ENCODE results near the gene SMCO1. TPM values are rescaled to one million over a fixed set of nuclear protein-coding genes. Genes with fewer than 3 reads are reported as not detected.

Gene SMCO1
- total and polyA plus RNA-seq, 2 of the 4 experiments (the other 2 are of a cell fraction) = not detected

DNA sequence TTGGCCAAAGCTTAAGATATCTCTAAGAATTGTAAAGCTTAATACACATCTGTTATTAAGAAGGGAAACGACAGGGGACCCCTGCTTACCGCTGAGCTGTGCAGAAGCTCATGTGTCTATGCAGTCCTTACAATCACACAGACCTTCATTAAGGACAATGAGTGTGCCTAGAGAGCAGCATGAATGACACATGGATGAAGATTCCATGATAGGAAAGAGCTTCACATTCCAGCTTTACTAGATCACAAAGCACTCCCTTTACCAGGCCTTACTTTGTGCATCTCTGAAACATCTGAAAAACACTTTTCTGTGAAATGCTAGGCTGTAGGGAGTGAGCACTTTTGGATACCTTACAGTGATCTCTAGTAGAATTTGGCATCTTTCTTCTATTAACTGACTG is 43.6 kb downstream of the SMCO1 start:
- Histone ChIP-seq H4K91ac (ENCODE audit: insufficient read depth, low read depth, low read length) (no peak overlapping the region), H3K9me3 (ENCODE audit: control insufficient read depth, insufficient read depth, low read length) (no peaks in the 10 kb centered on the region), H3K4ac (ENCODE audit: low read depth, low read length) (no peak overlapping the region), H2AK5ac (ENCODE audit: low read depth, low read length) (no peak overlapping the region), H4K8ac (ENCODE audit: low read depth in 2 of 2, low read length in 2 of 2) (no peak overlapping the region), H2AFZ (replicated peaks; ENCODE audit: low read length, poor library complexity) (no peak overlapping the region), H2BK120ac (ENCODE audit: low read depth, low read length) (no peak overlapping the region), H3K18ac (ENCODE audit: low read depth, low read length) (no peak overlapping the region), H3K4me3 (ENCODE audit: insufficient read depth, low read depth, low read length) (no peak overlapping the region), H3K9me1 (ENCODE audit: insufficient read depth, low read length) (peaks cover 4% of the 10 kb centered on the region), H3K36me3 (ENCODE audit: control insufficient read depth, insufficient read depth, low read length) (peaks cover 13% of the 10 kb centered on the region), H2AK9ac (replicated peaks; ENCODE audit: low read depth, low read length, poor library complexity) (no peak overlapping the region), H3K4me1 (ENCODE audit: control insufficient read depth, insufficient read depth, low read length) (no peaks in the 10 kb centered on the region), H3K4me2 (ENCODE audit: low read depth, low read length) (no peak overlapping the region), H3K23ac (ENCODE audit: low read depth, low read length) (no peak overlapping the region), H3K56ac (ENCODE audit: extremely low read depth, insufficient read depth, low read length) (no peak overlapping the region), H3K9ac (ENCODE audit: low read depth, low read length) (no peak overlapping the region), H4K5ac (ENCODE audit: low read depth, low read length) (no peak overlapping the region), H4K20me1 (ENCODE audit: insufficient read depth, low read length) (no peaks in the 10 kb centered on the region), H3K27ac (ENCODE audit: insufficient read depth, low read length) (no peak overlapping the region), H2BK5ac (ENCODE audit: low read depth, low read length, poor library complexity, severe bottlenecking) (no peak overlapping the region), H3K79me1 (ENCODE audit: low read depth in 1 of 2, low read length in 2 of 2) (peaks cover 11 to 21% of the 10 kb centered on the region in 2 experiments; a peak in 3 of 4 replicates), H2BK15ac (ENCODE audit: low read depth, low read length) (no peak overlapping the region), H3K27me3 (ENCODE audit: control insufficient read depth, insufficient read depth, low read length) (no peaks in the 10 kb centered on the region), H2BK20ac (ENCODE audit: low read depth, low read length) (no peak overlapping the region), H3K14ac (replicated peaks; ENCODE audit: low read depth, low read length) (no peak overlapping the region)
- CTCF ChIA-PET = no interaction called here
- no CpG with 5 or more reads among the region's 2 CpGs for WGBS, 2 experiments (ENCODE audit: extremely low coverage in 2 of 2, insufficient read length in 1 of 2)
- dilution Hi-C loops (cut with HindIII; ENCODE audit: low sequenced_read_pairs, unreplicated experiment) (no loop called here), in situ Hi-C loops (cut with MboI; ENCODE audit: low sequenced_read_pairs) (no loop called here), intact Hi-C loops (cut with micrococcal nuclease) (no loop called here)
- peak; percentile 71 for ATAC-seq (ENCODE audit: low read depth)
- POLR2A ChIA-PET (ENCODE audit: unreplicated experiment) = interaction anchor here (0.6 kb wide), 1 partner anchor 201 kb away, joined by 5 read pairs; no protein-coding TSS in a partner anchor
- TF ChIP-seq, protein P1, sequence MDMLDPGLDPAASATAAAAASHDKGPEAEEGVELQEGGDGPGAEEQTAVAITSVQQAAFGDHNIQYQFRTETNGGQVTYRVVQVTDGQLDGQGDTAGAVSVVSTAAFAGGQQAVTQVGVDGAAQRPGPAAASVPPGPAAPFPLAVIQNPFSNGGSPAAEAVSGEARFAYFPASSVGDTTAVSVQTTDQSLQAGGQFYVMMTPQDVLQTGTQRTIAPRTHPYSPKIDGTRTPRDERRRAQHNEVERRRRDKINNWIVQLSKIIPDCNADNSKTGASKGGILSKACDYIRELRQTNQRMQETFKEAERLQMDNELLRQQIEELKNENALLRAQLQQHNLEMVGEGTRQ (IDR thresholded peaks at IDR 0.05; ENCODE audit: low read depth, low read length) = no peak
- no peak for TF ChIP-seq SMC3 (IDR thresholded peaks at IDR 0.05; ENCODE audit: low read depth, low read length)
- TF ChIP-seq POLR2A (IDR thresholded peaks at IDR 0.05; ENCODE audit: low read depth, low read length) = no peak
- TF ChIP-seq, protein P2, sequence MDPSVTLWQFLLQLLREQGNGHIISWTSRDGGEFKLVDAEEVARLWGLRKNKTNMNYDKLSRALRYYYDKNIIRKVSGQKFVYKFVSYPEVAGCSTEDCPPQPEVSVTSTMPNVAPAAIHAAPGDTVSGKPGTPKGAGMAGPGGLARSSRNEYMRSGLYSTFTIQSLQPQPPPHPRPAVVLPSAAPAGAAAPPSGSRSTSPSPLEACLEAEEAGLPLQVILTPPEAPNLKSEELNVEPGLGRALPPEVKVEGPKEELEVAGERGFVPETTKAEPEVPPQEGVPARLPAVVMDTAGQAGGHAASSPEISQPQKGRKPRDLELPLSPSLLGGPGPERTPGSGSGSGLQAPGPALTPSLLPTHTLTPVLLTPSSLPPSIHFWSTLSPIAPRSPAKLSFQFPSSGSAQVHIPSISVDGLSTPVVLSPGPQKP (IDR thresholded peaks at IDR 0.05; ENCODE audit: borderline replicate concordance, low read depth, low read length) = no peak
- TF ChIP-seq RFX5 (IDR thresholded peaks at IDR 0.05; ENCODE audit: low read depth, low read length) = no peak
- TF ChIP-seq BHLHE40 (IDR thresholded peaks at IDR 0.05; ENCODE audit: low read depth, low read length) = peak; percentile 36; the same call in 1 of the 2 replicates
- TF ChIP-seq MAZ (IDR thresholded peaks at IDR 0.05; ENCODE audit: borderline replicate concordance, low read depth, low read length) = no peak
- no peak for TF ChIP-seq RCOR1 (IDR thresholded peaks at IDR 0.05; ENCODE audit: insufficient replicate concordance, low read length)
- TF ChIP-seq MAFK (IDR thresholded peaks at IDR 0.05; ENCODE audit: low read depth, low read length) = no peak
- no TSS peak for BruUV-seq (replicated peaks)
- DNase-seq = peak; percentile 73
